NB4 (cell line): ENCODE measurements around the gene ACOX2.

Experiments
- DNase-seq: peaks from one replicate; pipeline ENCODE4 v3.0.0; 2010; ENCODE audit warnings: low read depth
- H3K4me3 ChIP-seq: one replicate; pipeline ENCODE4 v1.5.1; 2011; ENCODE audit warnings: mild to moderate bottlenecking, low read depth, low read length, moderate library complexity
- CTCF ChIP-seq: IDR thresholded peaks from one replicate; pipeline ENCODE4 v1.5.1; 2012; ENCODE audit warnings: low read depth, low read length
- MYC ChIP-seq: IDR thresholded peaks from 2 replicates; pipeline ENCODE4 v1.6.1; 2011; ENCODE audit warnings: low read depth, low read length
- POLR2A ChIP-seq: IDR thresholded peaks from 2 replicates; pipeline ENCODE4 v1.6.1; 2011; ENCODE audit warnings: mild to moderate bottlenecking; ENCODE audit not compliant: insufficient read length; ENCODE audit errors: extremely low read depth

The ACOX2 gene

GRCh38 chr3:58459160-58459559 lies 77.8 kb downstream of the ACOX2 start:
- H3K4me3 ChIP-seq: no peak overlapping the region
- DNase-seq: no peak
- TF ChIP-seq POLR2A (no peak), MYC (no peak), CTCF (no peak)
